ENCODE measurements around the gene RNF220.
A peak's percentile ranks its signal among the peaks of the same experiment; 100 is the strongest.

RNF220 gene

DNA sequence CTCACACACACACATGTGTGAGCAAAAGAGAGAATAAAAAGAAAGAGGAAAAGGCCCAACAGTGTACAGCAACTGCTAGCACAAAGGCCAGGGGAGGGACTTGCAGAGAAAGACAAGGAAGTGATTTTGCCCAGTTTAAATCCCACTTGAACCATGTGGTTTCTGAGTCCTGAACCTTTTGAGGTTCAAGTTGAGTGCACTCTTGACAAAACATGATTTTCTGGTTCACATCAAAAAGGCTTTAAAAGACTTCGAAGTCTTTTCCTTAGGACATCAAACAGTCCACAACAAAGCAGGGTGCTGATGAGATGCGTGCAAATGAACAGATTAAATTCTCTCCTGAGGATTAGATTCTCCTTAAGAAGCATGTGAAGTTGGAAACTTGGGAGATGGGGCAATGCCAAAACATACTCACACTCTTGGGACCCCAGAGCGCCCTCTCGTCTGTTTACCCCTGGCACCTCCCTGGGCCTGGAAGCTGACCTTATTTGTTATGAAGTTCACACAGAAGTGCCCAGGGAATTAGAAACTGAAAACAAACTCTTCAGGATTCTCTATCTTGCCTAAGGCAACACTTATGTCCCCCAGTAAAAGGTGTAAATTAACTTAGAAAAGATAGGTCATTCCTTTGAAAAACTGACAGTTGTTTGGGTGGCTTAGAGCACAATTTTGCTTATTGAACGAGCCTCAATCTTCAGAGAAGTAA, 31.5 kb downstream of the RNF220 start:
- DNase-seq (ENCODE audit: low read depth), result no peak

DNA sequence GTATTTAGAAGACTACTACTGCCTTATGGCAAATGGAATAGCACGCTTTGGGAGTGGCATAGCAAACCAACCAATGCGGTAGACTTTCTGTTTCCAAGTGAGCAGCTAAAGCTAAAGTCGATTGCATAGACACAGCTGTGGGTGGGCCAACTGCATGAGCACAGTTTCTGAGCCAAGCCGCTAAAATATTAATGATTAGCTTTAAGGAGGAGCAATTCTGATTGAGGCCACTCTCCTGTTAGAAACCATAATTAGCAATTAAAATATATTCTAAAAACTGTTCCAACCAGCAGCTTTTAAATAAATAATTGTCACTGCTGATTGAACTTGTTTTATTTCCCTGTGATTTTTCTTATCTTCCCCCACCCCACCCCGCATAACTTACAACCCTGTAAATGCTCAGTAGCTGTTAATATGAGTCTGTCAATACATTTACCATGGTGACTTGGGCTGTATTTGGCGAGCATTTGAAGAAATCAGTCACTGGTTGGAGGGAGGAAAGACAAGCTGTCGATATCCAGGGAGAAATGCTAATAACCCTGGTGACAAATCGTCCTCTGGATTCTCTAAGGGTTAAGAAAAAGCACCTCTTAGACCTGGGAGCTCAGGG, 32.2 kb downstream of the RNF220 start:
- DNase-seq (ENCODE audit: low read depth), result no peak

DNA sequence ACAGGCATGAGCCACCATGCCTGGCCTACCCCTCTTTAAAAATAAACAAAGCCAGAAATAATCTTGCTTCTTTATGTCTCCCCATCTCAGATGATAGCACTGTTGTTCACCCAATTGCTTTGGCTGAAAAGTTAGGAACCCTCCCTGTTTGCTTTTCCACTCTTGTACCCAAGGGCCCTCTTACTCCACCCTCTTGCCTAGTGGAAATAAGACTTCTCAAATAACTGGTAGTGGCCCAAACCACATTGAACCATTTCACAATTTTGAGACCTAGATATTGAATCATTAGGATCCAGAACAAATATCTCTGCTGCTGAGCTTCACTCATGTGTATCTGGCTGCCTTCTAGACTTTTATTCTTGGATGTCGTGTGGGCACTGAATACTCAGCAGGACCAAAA, 37.7 kb downstream of the RNF220 start:
- DNase-seq (ENCODE audit: low read depth), result no peak

DNA sequence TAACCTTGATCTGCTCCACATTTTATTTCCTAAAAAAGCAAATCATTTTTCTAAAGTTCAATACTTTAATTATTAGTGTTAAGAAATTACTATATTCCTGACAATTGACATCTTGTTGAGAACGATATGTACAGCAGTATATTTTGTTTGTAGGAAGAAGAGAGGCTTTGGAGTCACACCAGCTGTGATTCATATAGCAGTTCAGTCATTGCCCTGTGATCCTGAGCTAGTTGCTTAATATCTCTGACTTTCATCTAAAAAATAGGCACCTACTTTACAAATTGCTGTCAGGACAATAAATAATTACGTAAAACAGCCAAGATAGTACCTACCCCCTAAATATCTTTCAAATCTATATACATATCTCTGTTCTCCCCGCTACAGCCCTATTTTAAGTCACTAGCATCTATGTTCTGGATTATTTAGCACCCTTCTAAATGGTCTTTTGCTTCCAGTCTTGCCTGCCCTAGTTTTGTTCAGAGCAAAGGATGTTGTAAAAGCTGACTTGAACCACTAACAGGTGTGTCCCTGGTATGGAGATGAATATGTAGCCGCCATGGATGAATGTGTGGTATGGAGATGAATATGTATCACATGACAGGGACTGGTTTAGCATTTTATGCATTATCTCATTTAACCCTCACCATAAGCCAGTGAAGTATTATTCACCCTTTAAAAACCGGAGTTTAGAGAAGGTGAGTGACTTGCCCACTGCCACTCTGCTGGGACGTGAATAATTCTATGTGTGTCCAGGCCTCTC, 42.2 kb downstream of the RNF220 start:
- DNase-seq (ENCODE audit: low read depth), result no peak

DNA sequence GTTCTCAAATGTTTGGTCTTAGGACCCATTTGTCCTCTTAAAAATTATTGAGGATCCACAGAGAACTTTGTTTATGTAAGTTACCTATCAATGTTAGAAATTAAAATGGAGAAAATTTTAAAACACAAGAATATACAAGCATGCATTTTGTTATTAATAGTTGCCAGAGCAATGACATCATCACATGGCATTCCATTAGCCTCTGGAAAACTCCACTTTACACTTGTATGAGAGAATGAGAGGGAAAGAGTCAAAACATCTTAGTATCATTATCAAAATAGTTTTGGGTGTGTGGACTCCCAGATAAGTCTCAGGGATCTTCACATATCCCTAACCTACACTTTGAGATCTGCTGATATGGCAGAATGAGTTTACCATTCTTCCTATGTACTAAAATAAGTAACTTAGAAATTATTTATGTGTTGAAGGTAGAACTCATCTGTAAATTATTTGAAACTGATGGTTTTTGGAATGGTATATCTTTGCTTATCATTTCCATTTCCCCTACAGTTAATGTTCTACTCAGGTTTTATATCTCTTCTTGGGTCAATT, 48.8 kb downstream of the RNF220 start:
- no peak for DNase-seq (ENCODE audit: low read depth)

DNA sequence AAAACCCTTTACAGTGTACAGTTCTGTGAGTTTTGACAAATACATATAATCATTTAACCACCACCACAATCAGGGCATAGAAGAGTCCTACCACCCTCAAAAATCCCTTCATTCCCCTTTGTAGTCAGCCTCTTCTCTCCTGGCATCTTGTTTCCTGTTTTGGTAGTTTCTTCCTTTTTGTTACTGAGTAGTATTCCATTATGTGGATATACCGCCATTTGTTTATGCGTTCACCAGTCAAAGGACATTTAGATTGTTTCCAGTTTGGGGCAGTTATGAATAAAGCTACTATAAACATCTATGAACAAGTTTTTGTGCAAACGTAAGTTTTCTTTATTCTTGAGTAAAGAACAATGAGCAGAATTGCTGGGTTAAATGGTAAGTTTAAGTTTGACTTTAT, 49.6 kb downstream of the RNF220 start:
- no peak for DNase-seq (ENCODE audit: low read depth)

DNA sequence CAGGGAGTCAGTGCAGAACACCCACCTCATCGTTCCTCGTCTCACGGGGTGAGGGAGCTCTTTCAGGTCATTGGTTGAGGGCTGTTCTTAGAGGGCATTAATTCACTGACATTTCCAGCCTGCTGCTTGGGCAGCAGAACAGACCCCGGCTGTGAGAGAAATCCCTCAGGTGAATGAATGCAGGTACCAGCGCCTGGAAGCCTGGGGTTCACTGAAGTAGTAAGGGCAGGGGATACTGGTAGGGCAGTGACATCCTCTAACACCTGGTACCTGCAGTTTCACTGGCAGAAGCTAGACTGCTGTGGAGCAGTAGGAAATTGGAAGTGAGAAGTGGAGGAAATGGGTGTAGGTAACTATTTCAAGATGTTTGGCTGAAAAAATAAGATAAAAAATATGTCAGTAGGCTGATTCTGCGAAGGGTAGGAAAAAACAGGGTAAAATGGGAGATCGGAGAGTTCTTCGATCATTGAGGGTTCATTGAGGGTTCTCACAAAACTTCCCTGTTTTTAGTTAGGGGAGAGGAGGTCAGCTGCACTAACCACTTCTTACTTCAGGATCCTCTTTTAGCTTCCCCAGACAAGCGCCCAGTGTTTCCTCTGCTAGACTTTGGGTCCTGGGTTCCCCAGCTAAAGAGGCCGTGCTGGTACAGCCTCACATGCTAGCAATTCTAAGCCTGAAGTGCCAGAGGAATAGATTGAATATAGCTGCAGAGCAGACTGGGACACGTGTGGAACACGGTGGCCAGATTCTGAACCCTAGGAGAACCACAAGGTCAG, 55.2 kb downstream of the RNF220 start:
- no peak for DNase-seq (ENCODE audit: low read depth)

DNA sequence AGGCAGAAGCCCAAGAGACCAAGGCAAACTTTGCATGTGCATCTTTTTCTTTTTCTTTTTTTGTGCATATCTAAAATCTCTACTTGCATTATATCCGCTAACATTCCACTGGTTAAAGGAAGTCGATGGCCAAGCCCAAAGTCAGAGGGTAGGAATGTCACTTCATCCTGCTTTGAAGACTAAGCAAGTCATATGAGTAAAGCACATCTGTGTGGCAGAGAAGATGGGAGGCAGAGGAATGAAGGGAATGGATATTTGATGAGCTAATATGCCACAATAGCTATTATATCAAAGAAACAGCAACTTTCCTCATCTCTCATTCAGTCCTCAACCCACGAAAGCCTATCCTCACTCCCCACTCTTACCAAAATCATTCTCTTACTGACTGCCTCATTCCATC, 59.3 kb downstream of the RNF220 start:
- no peak for DNase-seq (ENCODE audit: low read depth)

DNA sequence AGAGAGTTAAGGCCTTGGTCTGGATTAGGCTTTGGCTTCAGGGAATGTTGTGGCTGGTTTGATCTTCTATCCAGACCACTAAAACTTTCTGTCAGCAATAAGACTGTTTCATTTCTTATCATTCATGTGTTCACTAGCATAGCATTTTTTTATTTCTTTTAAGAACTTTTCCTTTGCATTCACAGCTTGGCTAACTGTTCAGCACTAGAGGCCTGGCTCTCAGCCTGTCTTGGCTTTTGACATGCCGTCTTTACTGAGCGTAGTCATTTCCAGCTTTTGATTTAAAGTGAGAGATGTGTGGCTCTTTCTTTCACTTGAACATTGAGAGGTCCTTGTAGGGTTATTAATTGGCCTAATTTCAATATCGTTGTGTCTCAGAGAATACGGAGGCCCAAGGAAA, 62.5 kb downstream of the RNF220 start:
- DNase-seq (ENCODE audit: low read depth), result no peak

DNA sequence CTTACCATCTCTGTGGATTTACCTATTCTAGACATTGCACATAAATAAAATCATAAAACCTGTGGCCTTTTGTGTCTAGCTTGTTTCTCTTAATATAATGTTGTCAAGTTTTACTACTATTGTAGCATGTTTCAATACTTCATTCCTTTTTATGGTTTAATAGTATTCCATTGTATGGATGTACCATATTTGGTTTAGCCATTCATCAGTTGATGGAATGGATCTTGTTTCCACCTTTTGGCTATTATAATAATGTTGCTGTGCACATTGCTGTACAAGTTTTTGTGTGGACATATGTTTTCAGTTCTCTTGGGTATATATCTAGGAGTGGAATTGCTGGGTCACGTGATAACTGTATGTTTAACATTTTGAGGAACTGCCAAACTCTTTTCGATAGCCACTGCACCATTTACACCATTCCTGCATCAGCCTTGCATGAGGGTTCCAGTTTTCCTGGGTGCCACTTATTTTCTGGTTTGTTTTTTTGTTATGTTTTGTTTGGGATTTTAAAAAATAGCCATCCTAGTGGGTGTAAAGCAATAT, 66.9 kb downstream of the RNF220 start:
- no peak for DNase-seq (ENCODE audit: low read depth)

DNA sequence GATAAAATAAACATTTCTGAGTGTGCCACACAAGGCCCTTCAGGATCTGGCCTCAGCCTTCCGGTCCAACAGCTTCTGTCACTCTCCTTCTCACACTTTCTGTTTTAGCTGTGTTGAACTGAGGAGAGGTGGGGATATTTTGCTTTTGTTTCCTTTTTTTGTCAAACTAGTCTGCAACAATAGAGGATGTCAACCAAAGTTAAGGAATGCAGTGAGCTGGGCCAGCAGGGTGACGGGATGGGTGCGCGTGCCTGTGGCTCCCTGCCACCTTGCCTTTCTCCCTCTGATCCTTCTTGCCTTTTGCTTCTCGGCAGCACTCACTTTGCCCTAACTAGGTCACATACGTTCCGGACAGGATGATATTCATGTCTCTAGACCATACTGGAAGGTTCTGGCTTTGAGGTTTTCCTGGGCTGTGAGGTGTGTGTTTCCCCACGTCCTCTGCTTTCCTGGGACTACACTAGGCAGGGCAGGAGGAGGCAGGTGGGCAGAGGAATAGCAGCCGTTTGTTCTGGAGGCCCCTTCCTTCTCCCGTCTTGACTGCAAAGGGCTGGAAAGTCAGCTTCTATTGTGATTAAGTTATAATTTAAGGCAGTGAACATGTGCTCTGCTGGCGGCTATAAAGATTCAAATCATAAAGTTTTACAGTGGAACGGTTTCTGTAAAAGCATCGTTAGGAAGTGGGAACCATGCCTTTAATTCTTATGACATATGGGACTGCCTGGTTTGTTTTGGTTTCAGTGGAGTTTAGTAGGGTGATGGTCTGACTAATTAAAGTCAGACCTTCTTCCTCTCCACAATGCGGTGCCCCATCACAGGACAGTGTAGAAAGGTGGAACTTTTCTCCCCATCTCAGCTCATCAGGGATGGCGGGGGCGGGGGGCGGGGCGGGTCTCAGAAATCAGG, 67.8 kb downstream of the RNF220 start:
- no peak for DNase-seq (ENCODE audit: low read depth)

DNA sequence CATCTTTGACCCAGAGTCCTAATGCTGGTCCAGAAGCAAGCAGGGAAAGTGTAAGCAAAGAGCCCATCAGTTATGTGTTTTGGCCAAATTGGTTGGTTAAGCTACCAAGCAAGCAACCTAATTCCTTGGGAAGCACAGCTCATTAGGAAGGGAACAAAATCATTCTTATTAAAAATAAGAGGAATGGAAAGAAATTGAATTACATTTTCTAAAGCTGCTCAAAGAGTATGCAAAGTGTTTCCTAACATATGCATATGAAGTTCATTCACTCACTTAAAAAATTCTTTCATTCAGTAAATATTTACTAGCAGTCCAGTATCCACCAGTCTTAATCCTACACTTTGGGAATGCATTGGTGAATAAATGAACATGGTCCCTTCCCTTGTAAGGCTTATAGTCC, 71.8 kb downstream of the RNF220 start:
- no peak for DNase-seq (ENCODE audit: low read depth)

DNA sequence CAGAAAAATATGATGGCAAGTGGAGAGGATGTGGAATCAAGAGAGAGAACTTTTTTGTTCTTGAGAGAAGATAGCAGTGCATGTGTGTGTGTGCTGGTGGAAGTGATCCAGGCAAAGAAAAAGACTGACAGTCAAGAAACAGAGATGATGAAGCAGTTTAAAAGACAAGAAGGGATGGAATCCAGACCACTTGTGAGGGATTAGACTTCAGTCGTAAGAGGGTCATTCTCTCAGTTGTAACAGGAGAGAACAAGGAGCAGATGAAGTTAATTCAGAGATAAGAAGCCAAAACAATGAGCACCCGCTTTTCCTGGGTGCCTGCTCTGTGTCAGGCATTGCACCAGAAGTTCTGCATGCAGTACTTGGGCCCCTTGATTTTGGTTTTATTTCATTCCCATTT, 76.6 kb downstream of the RNF220 start:
- no peak for DNase-seq (ENCODE audit: low read depth)

DNA sequence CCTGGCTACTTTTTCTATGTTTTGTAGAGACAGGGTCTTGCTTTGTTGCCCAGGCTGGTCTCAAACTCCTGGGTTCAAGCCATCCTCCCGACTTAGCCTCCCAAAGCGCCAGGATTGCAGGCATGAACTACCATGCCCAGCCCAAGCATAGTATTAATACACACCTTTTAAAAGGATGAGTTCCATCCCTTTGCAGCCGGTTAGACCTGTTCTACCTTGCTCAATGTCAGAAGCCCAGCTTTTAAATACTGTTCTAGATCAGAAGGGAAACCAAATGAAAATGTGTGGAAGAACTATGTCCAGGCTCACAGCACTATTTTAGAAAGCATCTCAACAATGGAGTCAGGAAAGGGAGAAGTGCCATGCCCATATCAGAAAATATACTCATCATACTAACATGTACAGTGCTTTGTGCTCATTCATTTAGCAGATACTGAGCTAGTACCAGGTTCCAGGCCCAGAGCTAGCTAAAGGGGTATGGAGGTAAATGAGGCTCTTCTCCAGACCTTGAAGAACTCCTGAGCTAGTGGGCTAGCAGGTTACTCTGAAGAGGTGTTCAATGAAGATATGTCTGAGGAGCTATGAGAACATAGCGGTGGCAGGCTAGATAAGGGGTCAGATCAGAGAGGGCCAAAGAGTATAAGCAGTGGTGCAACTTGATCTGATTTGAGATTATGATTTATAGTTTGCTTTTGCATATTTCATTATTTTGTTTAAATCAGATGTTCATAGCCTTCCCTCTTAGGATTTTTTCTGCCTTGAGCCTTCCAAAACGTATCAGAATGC, 78.2 kb downstream of the RNF220 start:
- no peak for DNase-seq (ENCODE audit: low read depth)

DNA sequence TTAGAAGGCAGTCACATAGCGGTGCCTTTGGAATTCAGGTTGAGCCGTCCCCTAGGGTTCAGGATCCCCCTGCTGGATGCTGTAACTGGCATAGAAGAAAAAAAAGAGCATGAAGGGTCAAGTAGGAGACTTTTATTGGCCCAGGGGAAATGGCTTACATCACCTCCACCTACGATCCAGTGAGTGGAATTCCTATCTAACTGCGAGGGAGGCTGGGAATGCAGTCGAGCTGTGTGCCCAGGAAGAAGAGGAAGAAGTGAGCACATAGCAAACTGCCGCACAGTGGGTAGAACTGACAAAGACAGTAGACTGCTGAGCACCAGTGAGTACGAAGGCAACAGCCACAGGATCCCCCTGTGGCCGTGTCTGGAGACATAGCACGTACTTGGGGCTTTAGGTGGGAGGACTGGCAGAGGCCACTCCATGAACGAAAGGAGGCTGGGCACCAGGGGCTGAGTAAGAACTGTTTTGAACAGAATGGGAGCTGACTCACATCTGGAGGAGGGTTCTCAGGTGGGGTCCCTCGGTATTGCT, 79.2 kb downstream of the RNF220 start:
- DNase-seq (ENCODE audit: low read depth), result no peak

DNA sequence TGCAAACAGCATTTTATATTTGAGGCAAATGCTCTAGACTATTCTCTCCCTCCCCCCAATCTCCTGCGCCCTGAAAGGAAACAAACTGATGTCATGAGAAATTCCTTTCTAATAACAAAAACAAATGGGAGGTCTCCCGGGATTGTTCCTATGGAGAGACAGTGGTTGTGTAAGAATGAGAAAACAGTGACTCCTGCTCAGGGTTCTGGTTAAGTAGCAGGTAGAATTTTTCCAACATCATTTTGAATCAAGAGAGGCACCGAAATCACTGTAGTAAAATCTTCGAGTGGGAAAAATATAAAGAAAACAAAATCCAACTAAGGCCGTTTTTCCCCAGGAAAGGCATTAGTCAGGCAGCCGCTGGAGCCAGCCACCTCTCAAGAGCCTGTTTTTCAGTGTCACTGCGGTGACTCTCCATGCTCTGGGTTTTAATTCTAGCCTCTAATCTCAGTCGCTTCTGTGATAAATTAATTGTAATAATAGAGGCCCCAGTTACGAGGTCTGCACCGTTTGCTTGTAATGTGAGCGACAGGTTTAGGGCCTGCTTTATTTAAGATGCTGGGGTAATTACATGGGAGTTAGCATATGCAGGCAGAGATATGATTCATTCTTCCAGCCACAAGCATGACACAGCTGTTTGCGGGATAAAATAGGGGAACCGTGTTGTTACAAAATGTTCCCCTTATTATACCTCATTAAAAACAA, 80.3 kb downstream of the RNF220 start:
- DNase-seq (ENCODE audit: low read depth), result peak; percentile 58

DNA sequence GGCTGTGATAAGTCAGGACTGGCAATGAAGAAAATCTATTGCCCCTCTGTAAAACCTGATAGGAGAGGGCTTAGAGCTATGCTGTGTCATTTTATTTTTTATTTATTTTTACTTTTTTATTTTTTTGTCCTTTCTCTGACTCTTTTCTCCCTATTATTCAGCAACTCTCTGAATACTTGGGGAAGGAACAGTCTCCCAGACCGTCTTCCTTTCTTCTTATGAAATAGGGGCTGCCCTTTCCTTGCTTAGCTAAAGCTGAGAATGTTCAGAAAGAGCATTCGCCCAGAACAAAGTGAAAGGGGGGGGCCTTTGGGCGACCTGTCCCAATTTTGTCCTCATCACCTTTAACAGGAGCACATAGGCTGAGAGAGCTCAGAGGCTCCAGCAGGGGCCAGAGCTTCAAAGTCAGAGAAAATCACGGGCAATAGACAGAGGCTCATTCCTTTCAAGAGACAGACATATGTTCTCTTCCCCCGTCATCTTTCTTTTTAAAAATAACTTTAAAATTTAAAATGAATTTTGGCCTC, 80.9 kb downstream of the RNF220 start:
- no peak for DNase-seq (ENCODE audit: low read depth)

DNA sequence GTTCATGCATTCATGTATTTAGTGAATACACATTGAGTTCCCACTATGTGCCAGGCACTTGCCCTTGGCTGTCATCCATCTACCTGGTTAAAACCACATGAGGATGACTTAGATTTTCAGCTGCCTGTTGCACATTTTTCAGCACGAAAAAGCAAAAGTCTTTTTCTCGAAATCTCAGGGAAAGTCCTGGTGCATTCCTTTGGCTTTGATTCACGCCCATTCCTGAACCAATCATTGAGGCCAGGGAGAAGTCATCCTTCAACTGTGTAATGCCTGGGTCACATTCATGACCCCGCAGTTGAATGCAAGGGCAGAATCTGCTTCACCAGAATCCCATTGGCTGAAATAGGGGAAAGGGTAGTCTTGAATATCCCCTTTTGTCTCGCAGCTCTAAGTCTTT, 84.4 kb downstream of the RNF220 start:
- DNase-seq (ENCODE audit: low read depth), result no peak

All from non-pigmented ciliary epithelial cell (primary cell).